Measurements from ENCODE around the gene HIGD2A.

HIGD2A gene

DNA sequence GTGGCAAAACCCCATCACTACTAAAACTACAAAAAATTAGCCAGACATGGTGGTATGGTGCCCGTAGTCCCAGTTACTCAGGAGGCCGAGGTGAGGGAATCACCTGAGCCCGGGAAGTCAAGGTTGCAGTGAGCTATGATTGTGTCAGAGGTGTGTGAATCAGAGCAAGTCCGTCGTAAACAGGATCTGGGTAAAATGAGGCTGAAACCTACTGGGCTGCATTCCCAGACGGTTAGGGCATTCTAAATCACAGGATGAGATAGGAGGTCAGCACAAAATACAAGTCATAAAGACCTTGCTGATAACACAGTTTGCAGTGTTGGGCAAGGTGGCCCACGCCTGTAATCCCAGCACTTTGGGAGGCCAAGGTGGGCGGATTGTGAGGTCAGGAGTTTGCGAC, 29.7 kb downstream of the HIGD2A start:
- DNase-seq, result no peak

DNA sequence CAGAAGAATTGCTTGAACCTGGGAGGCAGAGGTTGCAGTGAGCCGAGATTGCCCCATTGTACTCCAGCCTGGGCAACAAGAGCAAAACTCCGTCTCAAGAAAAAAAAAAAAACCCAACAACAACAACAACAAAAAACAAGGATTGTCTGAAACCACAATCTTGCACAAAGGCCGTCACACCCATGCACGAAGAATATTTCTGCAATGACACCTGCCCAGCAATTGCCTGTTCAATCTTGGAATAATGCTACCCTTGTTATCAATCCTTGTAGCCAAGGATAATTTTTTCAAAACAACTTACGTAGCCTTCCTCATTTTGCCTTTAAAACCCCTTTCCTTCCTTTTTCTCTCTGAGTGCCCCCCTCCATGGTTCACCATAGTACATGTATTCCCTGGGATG, 31.5 kb downstream of the HIGD2A start:
- no peak for DNase-seq

DNA sequence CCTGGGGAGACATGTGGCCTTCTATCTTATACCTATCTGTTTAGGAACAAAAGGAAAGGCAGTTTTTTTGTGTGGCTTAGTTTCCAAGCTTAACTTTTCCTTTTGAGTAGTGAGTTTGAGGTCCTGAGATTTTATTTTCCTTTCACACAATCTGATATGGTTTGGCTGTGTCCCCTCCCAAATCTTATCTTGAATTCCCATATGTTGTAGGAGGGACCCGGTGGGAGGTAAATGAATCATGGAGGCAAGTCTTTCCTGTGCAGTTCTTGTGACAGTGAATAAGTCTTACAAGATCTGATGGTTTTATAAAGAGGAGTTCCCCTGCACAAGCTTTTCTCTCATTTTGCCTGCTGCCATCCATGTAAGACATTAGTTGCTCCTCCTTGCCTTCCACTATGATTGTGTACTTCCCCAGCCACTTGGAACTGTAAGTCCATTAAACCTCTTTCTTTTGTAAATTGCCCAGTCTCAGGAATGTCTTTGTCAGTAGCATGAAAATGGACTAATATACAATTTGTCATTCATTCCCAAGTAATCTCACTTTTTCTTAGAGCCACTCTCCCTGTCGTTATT, 32.5 kb downstream of the HIGD2A start:
- no peak for DNase-seq

DNA sequence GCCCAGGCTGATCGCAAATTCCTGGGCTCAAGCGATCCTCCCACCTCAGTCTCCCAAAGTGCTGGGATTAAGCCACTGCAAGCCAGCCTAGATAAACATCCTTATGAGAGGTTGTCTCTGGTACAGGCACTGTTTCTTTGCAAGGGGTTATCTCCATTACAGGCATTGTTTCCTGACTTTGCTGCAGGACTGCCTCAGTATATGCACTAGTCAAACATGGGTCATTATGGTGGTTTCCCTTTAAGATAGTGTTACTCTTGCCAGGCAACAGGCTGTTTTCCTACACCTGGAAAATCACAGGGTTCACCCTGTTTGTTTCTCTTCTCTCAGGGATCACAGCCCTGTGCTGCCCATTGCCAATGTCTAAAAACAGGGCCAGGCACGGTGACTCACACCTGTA, 35.6 kb downstream of the HIGD2A start:
- no peak for DNase-seq

DNA sequence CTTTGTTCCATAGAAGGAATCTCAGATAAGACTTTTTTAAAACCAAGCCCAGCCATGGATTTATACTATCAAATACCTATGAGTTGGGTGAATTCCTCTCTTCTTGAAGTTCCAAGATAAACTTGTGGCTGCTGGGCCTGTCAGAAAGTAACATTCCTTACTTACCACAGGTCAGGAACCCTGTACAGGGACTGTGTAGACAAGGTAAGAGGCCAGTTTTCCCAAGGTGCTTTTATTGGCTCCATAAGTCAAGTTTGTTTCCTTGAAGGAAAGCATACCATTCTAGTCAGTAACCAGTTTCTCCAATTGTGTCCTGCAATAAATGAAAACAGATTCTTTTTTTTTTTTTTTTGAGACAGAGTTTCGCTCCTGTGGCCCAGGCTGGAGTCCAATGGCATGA, 36.6 kb downstream of the HIGD2A start:
- DNase-seq, result no peak

DNA sequence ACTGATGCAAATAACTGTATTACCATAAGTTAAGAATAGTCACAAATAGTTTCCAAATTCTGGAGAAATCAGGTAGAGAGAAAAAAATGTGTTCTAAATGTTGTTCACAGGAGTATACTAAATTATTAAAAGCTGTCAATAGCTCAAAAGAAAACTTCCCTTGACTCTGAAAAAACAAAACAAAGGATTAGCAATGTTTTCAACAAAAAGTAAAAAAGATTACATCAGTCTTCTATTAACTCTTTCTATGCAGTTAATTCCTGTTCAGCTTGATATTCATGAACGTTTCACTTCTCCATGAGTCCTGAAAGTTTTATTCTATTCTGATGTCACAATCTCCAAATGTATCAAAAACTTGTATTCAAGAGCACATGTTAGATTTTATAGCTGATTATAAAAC, 37.2 kb downstream of the HIGD2A start:
- no peak for DNase-seq

DNA sequence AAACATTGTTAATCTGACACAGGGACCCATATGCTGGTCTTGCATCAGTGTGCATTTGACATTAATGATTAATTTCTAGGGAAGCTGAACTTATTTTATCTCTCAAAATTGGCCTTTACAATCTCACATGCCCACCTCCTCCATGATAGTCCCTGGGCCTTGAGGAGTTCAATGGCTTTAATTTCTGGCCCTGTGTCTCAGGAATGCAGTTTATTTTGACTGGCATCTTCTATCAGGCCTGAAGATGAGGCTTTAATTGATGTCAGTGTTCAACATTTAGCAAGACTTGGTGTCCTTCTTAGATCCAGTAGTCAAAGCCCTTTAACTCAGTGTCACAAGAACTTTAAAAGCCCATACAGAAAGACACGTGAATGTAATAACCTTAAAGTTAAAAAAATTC, 38.3 kb downstream of the HIGD2A start:
- no peak for DNase-seq

DNA sequence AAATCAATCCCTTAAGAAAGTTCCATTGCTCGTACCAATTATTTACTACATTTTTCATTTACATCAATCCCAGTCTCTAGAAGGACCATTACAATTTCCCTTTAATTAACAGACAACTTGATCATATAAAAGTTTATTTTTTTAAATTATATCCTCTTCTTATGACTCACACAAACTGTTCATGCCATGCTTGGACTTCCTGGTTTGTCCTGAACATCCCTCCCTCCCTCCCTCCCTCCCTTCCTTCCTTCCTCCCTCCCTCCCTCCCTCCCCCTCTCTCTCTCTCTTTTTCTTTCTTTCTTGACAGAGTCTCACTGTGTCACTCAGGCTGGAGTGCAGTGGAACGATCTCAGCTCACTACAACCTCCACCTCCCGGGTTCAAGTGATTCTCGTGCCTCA, 39.4 kb downstream of the HIGD2A start:
- DNase-seq, result no peak

DNA sequence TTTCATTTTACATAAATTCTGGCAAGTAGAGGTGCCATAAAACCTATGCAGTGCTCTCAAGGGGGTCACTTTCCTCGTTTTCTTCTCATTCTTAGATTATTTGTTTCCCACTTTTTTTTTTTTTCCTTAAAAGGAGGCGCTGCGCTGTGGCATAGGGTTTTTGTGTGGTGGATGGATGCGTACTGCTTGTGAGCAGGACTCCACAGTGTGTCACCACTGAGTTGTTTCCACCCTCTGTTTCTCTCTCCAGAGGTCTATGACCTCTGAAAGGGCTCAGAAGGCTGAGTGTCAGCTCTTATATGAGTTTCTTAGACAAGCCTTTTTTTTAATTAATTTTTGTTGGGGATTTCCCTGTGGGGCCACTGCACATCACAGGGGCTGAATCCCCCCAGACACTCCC, 41.4 kb downstream of the HIGD2A start:
- no peak for DNase-seq

DNA sequence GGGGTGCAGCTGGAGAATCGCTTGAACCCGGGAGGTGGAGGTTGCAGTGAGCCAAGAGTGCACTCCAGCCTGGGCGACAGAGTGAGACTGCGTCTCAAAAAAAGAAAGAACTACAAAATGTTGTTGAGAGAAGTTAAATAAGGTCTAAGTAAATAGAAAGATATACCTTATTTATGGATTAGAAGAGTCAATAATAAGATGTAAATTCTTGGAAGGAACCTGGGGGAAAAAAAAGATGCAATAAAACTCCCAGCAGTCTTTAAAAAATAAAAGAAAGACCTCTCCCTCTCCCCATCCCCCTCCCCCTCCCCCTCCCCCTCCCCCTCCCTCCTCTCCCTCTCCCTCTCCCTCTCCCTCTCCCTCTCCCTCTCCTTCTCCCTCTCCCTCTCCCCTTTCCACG, 44.2 kb downstream of the HIGD2A start:
- no peak for DNase-seq

DNA sequence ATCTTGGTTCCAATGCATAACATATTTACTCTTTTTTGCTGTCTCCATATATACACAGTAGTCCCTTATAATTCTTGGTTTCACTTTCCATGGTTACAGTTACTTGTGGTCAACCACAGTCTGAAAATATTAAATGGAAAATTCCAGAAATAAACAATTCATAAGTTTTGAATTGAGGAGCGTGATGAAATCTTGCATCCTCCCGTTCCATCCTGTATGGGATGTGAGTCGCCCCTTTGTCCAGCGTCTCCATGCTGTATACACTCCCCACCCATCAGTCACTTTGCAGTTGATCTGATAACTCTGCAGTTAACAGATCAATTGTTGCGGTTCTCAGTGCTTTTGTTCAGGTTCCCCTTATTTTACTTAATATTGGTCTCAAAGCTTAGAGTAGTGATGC, 48.1 kb downstream of the HIGD2A start:
- DNase-seq, result no peak

DNA sequence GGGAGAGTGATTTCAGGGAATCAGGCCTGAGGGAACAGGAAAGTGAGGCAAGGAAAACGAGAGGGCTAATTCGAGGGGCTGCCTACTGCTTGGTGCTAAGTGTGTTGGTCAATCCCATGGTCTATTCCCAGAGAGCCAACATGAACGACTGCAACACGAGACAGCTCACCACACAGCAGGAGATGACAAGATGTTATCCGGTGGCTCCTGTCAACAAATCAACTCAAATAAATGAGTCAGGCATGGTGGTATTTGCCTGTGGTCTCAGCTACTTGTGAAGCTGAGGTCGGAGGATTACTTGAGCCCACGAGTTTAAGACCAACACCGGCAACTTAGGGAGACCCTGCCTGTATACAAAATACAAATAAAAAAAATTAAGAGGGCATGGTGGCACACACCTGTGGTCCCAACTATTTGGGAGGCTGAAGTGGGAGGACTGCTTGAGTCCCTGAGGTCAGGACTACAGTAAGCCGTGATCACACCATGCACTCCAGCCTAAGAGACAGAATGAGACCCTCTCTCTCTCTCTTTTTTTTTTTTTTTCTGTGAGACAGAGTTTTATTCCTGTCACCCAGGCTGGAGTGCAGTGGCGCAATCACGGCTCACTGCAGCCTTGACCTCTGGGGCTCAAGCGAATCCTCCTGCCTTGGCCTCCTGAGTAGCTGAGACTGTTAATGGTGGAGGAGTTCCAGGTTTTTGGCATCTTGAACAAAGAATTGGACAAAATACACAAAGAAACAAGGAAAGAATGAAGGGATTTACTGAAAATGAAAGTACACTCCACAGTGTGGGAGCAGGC, 50.6 kb downstream of the HIGD2A start:
- no peak for DNase-seq

Data from NK-92 treated with Interleukin-12 subunit alpha and Interleukin-12 subunit beta, amount 100 ng/mL, for 24 hours (cell line).